IMR-90 (cell line): ENCODE data around the gene SYNPO2. TPM values are rescaled to one million over a fixed set of nuclear protein-coding genes. Genes with fewer than 3 reads are reported as not detected.
A peak's percentile ranks its signal among the peaks of the same experiment; 100 is the strongest.
"Not testable (repeated sequence)": the region's sequence is repeated elsewhere in the genome, so short reads cannot be mapped to it uniquely, and the experiment has no call there.

Experiments
- ATAC-seq: fragments of 200-7000 bp; cut with Tn5 transposase; 2 replicates; pipeline ENCODE4 v1.9.1; 2020; ENCODE audit warnings: low read depth, mild to moderate bottlenecking, moderate library complexity
- BruUV-seq: library from RNA; stranded (reverse); fragments of 400-500 nt; replicated peaks from 2 replicates; lab custom pipeline; 2021; lab: Mats Ljungman, UMichigan
- CTCF ChIA-PET: fragments of 300-600 bp; formaldehyde crosslinking; extraction: SDS; loops from one replicate; lab custom pipeline; 2021; ENCODE audit warnings: antibody characterized with exemption; lab: Yijun Ruan, JAX
- POLR2A ChIA-PET: fragments of 300-600 bp; sonication (Branson Sonifier 250); formaldehyde crosslinking; loops from one replicate; lab custom pipeline; 2022; ENCODE audit warnings: antibody characterized with exemption; ENCODE audit not compliant: unreplicated experiment; lab: Charles Lee
- DNase-seq: peaks from one replicate; pipeline ENCODE4 v3.0.0; 2013
- H2AFZ ChIP-seq: replicated peaks from 2 replicates; pipeline ENCODE3; 2013; ENCODE audit warnings: low read length, mild to moderate bottlenecking; ENCODE audit not compliant: poor library complexity
- H2AK5ac ChIP-seq: 2 replicates; pipeline ENCODE4 v1.6.1; 2013; ENCODE audit warnings: low read depth, low read length, inconsistent platforms
- H2AK9ac ChIP-seq: replicated peaks from 2 replicates; pipeline ENCODE3; 2013; ENCODE audit warnings: mild to moderate bottlenecking, low read depth, low read length, moderate library complexity; ENCODE audit not compliant: poor library complexity
- H2BK120ac ChIP-seq: 2 replicates; pipeline ENCODE4 v1.6.1; 2013; ENCODE audit warnings: low read depth, low read length, inconsistent platforms
- H2BK15ac ChIP-seq: 3 replicates; pipeline ENCODE4 v1.6.1; 2013; ENCODE audit warnings: low read depth, low read length, inconsistent platforms
- H2BK20ac ChIP-seq: 2 replicates; pipeline ENCODE4 v1.6.1; 2013; ENCODE audit warnings: low read depth, mild to moderate bottlenecking, inconsistent platforms, low read length, moderate library complexity
- H2BK5ac ChIP-seq: 2 replicates; pipeline ENCODE4 v1.6.1; 2013; ENCODE audit warnings: mild to moderate bottlenecking, low read depth, low read length, inconsistent platforms; ENCODE audit not compliant: poor library complexity, severe bottlenecking
- H3K14ac ChIP-seq: replicated peaks from 2 replicates; pipeline ENCODE4 v1.6.1; 2013; ENCODE audit warnings: low read depth, low read length, inconsistent platforms
- H3K18ac ChIP-seq: 2 replicates; pipeline ENCODE4 v1.6.1; 2013; ENCODE audit warnings: low read depth, low read length, control low read depth
- H3K23ac ChIP-seq: 2 replicates; pipeline ENCODE4 v1.6.1; 2013; ENCODE audit warnings: low read depth, low read length, inconsistent platforms
- H3K27ac ChIP-seq: 2 replicates; pipeline ENCODE4 v1.5.1; 2013; ENCODE audit warnings: mild to moderate bottlenecking, control low read depth, low read length; ENCODE audit not compliant: insufficient read depth
- H3K27me3 ChIP-seq: 2 replicates; pipeline ENCODE4 v1.6.1; 2013; ENCODE audit warnings: low read length; ENCODE audit not compliant: control insufficient read depth, insufficient read depth
- H3K36me3 ChIP-seq: 2 replicates; pipeline ENCODE4 v1.6.1; 2013; ENCODE audit warnings: low read length, mixed read lengths; ENCODE audit not compliant: control insufficient read depth, insufficient read depth
- H3K4ac ChIP-seq: 2 replicates; pipeline ENCODE4 v1.6.1; 2013; ENCODE audit warnings: low read depth, low read length, inconsistent platforms
- H3K4me1 ChIP-seq: 2 replicates; pipeline ENCODE4 v1.6.1; 2013; ENCODE audit warnings: low read length, mixed read lengths; ENCODE audit not compliant: control insufficient read depth, insufficient read depth
- H3K4me2 ChIP-seq: 2 replicates; pipeline ENCODE4 v1.6.1; 2013; ENCODE audit warnings: low read depth, mild to moderate bottlenecking, control low read depth, low read length, moderate library complexity
- H3K4me3 ChIP-seq: 2 replicates; pipeline ENCODE4 v1.5.1; 2013; ENCODE audit warnings: low read depth, mild to moderate bottlenecking, control low read depth, low read length, moderate library complexity; ENCODE audit not compliant: insufficient read depth
- H3K56ac ChIP-seq: 2 replicates; pipeline ENCODE4 v1.6.1; 2013; ENCODE audit warnings: low read length, inconsistent platforms; ENCODE audit not compliant: insufficient read depth; ENCODE audit errors: extremely low read depth
- H3K79me1 ChIP-seq, 2 experiments: 2 replicates each; pipeline ENCODE4 v1.6.1; 2013; ENCODE audit warnings: low read length in 2 of 2, inconsistent platforms in 1 of 2, low read depth in 1 of 2
- H3K9ac ChIP-seq: 2 replicates; pipeline ENCODE4 v1.6.1; 2013; ENCODE audit warnings: low read depth, low read length, control low read depth
- H3K9me1 ChIP-seq: 2 replicates; pipeline ENCODE4 v1.6.1; 2013; ENCODE audit warnings: low read length, inconsistent platforms; ENCODE audit not compliant: insufficient read depth
- H3K9me3 ChIP-seq: 2 replicates; pipeline ENCODE4 v1.6.1; 2013; ENCODE audit warnings: low read length; ENCODE audit not compliant: control insufficient read depth, insufficient read depth
- H4K20me1 ChIP-seq: 2 replicates; pipeline ENCODE4 v1.6.1; 2013; ENCODE audit warnings: low read length, inconsistent platforms; ENCODE audit not compliant: insufficient read depth
- H4K5ac ChIP-seq: 2 replicates; pipeline ENCODE4 v1.6.1; 2013; ENCODE audit warnings: mild to moderate bottlenecking, low read depth, low read length, control low read depth
- H4K8ac ChIP-seq, 2 experiments: 2 replicates each; pipeline ENCODE4 v1.6.1; 2013; ENCODE audit warnings: low read depth in 2 of 2, low read length in 2 of 2, control low read depth in 1 of 2, inconsistent platforms in 1 of 2
- H4K91ac ChIP-seq: 2 replicates; pipeline ENCODE4 v1.6.1; 2013; ENCODE audit warnings: low read depth, low read length, inconsistent platforms; ENCODE audit not compliant: insufficient read depth
- CEBPB ChIP-seq: IDR thresholded peaks from 2 replicates; pipeline ENCODE4 v1.6.1; 2012; ENCODE audit warnings: low read depth, low read length, improper control_type of control experiment
- RFX5 ChIP-seq: IDR thresholded peaks from 2 replicates; pipeline ENCODE4 v1.8.0; 2012; ENCODE audit warnings: low read depth, mild to moderate bottlenecking, low read length, moderate library complexity
- WGBS, 2 experiments: methylation state at CpG; one replicate each; pipeline versions ENCODE4 v1.1.5 to v1.1.7; 2013; ENCODE audit warnings: missing lambda C conversion rate in 2 of 2; ENCODE audit not compliant: insufficient read length in 1 of 2; ENCODE audit errors: extremely low coverage in 2 of 2; 5-methylcytosine and 5-hydroxymethylcytosine counted together
- dilution Hi-C: fragments of 300-500 bp; cut with HindIII; formaldehyde crosslinking; loops from one replicate; pipeline ENCODE4 v1.14.3; 2018; ENCODE audit warnings: low sequenced_read_pairs; ENCODE audit not compliant: unreplicated experiment
- in situ Hi-C: fragments of 300-500 bp; cut with MboI; formaldehyde crosslinking; loops from 3 replicates; pipeline ENCODE4 v1.14.3; 2019; ENCODE audit warnings: low sequenced_read_pairs, inconsistent platforms, mixed read lengths
- intact Hi-C: fragments of 100-400 bp; cut with micrococcal nuclease; formaldehyde crosslinking; loops from 2 replicates; pipeline ENCODE4 v1.10.0; 2022
- polyA plus RNA-seq, 3 experiments: library from polyadenylated mRNA; depleted of rRNA; stranded (reverse); fragments of >200 nt; gene quantifications; 2 replicates each; pipeline ENCODE4 v1.2.3, GENCODE V29; 2012; ENCODE audit warnings: low replicate concordance in 1 of 3
- total RNA-seq: library from RNA; depleted of rRNA; stranded (reverse); fragments of >200 nt; gene quantifications from 2 replicates; pipeline ENCODE4 v1.2.3, GENCODE V29; 2012

Gene SYNPO2
- total and polyA plus RNA-seq, 2 of the 4 experiments (the other 2 are of a cell fraction) = 0.99 to 1.8 TPM

GRCh38 chr4:119059221-119059620, 170.6 kb downstream of the SYNPO2 start:
- dilution Hi-C loops (no loop called here), in situ Hi-C loops (no loop called here), intact Hi-C loops (no loop called here)
- Histone ChIP-seq H3K14ac (no peak overlapping the region), H3K9ac (no peak overlapping the region), H2BK120ac (no peak overlapping the region), H2BK5ac (no peak overlapping the region), H2AK9ac (no peak overlapping the region), H3K4me3 (no peak overlapping the region), H3K79me1 (no peaks in the 10 kb centered on the region), H2BK20ac (no peak overlapping the region), H4K91ac (no peak overlapping the region), H3K23ac (no peak overlapping the region), H4K5ac (no peak overlapping the region), H3K36me3 (no peaks in the 10 kb centered on the region), H3K27ac (no peak overlapping the region), H3K9me1 (no peaks in the 10 kb centered on the region), H3K27me3 (no peaks in the 10 kb centered on the region), H4K20me1 (no peaks in the 10 kb centered on the region), H3K18ac (no peak overlapping the region; the same call in 1 of the 2 replicates), H2AK5ac (no peak overlapping the region), H2AFZ (no peak overlapping the region), H3K4me1 (no peaks in the 10 kb centered on the region), H3K56ac (no peak overlapping the region), H4K8ac (no peak overlapping the region), H2BK15ac (no peak overlapping the region), H3K9me3 (no peaks in the 10 kb centered on the region), H3K4me2 (no peak overlapping the region), H3K4ac (no peak overlapping the region)
- ChIA-PET POLR2A (no interaction called here), CTCF (interaction anchor here (0.6 kb wide), 1 partner anchor 91 kb away, joined by 3 read pairs; no protein-coding TSS in a partner anchor)
- BruUV-seq = no TSS peak
- TF ChIP-seq CEBPB (peak; percentile 36; the same call in 1 of the 2 replicates), RFX5 (no peak)
- ATAC-seq = no peak
- no CpG with 5 or more reads among the region's 3 CpGs for WGBS, 2 experiments
- no peak for DNase-seq

- H3K56ac ChIP-seq, H3K27me3 ChIP-seq, H2BK20ac ChIP-seq, H3K9me1 ChIP-seq, H4K8ac ChIP-seq, H4K20me1 ChIP-seq, BruUV-seq, H3K4me3 ChIP-seq, H2BK5ac ChIP-seq, CTCF ChIA-PET, H3K4me1 ChIP-seq, H2AK5ac ChIP-seq, H3K23ac ChIP-seq, in situ Hi-C loops, H3K36me3 ChIP-seq, H3K79me1 ChIP-seq, H4K5ac ChIP-seq, H3K18ac ChIP-seq, H2BK15ac ChIP-seq, intact Hi-C loops, POLR2A ChIA-PET, ATAC-seq, H4K91ac ChIP-seq, H2AFZ ChIP-seq, H3K27ac ChIP-seq, H2BK120ac ChIP-seq, H3K4me2 ChIP-seq, H3K14ac ChIP-seq, DNase-seq, H3K4ac ChIP-seq, H2AK9ac ChIP-seq, H3K9me3 ChIP-seq, dilution Hi-C loops, H3K9ac ChIP-seq: not testable (repeated sequence)
- 89% methylated on average over 3 of the region's 12 CpGs; no CpG with 5 or more reads in 1 of the 2 experiments for WGBS, 2 experiments
Measured at GRCh38 chr4:119067125-119067524, 178.5 kb downstream of the SYNPO2 start.
